ENCODE measurements around the gene LMBR1.
"Not testable (repeated sequence)": the region's sequence is repeated elsewhere in the genome, so short reads cannot be mapped to it uniquely, and the experiment has no call there.

The LMBR1 gene

GRCh38 chr7:156903232-156903909 lies 10.4 kb upstream of the LMBR1 start:
- no peak for DNase-seq (ENCODE audit: low read depth, low spot score)

- not testable (repeated sequence) for DNase-seq (ENCODE audit: low read depth, low spot score)
Measured at GRCh38 chr7:156900093-156900492, 7.1 kb upstream of the LMBR1 start.

DNA sequence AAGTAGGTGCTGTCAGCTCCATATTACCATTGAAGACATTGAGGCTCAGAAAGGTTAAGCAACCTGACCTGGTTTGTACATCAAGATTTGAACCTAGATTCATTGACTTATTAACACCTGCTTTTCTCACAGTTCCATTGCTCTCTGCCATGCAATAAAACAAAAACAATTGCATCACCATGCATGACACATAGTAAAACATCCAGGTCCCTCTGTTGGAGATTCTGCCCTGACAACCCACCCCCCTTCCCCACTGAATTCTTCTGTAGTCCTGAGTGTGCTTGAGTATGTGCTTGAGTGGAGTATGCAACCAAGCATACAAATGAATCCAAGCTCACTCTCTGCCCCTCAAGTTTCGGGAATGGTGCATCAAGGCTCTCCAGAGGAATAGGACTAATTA lies 6.0 kb upstream of the LMBR1 start:
- no peak for DNase-seq (ENCODE audit: low read depth, low spot score)

- no peak for DNase-seq (ENCODE audit: low read depth, low spot score)
Measured at GRCh38 chr7:156897673-156898072, 4.7 kb upstream of the LMBR1 start.

GRCh38 chr7:156896388-156897022 lies 3.5 kb upstream of the LMBR1 start:
- no peak for DNase-seq (ENCODE audit: low read depth, low spot score)

DNA sequence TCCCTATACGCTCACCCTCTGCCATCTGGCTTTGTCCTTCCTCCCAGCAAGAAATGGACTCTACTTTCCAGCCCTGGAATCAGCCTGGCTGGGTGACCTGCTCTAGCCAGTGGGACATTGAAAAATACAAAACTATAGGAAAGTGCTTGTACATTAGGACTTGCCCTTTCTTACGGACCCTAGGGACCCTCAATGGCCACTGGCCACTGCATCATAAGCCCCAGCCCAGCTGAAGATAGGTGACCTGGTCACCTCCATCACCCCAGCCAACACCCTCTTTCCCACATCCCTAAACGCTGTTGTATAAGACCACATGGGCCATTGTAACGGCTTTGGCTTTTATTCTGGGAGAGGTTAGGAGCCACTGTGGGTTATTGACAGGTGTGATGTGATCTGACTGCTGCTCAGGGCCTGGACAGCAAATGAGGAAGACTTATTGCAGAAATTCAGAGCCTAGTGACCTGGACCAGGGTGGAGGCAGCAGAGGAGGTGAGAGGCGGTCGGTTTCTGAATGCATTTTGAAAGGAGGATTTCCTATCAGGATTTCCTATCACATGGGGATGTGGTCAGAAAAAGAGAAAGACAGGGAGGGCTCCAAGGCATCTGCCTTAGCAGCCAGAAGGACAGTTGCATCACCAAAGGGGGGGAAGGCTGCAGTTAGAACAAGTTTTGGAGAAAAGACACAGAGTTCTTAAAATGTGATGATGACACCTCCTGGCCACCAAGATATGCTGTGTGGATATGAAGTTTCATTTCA lies 2.2 kb upstream of the LMBR1 start:
- DNase-seq (ENCODE audit: low read depth, low spot score): no peak

- DNase-seq (ENCODE audit: low read depth, low spot score): peak; percentile 26
Measured at GRCh38 chr7:156892081-156892800, 742 bp downstream of the LMBR1 start.

DNA sequence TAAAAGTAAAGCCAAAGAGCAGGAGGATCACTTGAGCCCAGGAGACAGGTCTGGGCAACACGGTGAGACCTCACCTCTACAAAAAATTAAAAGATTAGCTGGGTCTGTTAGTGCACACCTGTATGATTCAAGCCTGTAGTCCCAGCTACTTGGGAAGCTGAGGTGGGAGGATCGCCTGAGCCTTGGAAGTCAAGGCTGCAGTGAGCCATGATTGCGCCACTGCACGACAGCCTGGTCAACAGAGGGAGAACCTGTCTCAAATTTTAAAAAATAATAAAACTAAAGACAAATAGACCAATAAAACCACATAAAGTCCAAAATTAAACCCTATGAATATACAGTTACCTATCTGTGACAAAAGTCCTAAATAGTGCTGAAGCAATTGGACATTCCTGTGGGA lies 3.2 kb downstream of the LMBR1 start:
- no peak for DNase-seq (ENCODE audit: low read depth, low spot score)

- DNase-seq (ENCODE audit: low read depth, low spot score): no peak
Measured at GRCh38 chr7:156889089-156889488, 3.9 kb downstream of the LMBR1 start.

GRCh38 chr7:156886020-156886795 lies 6.8 kb downstream of the LMBR1 start:
- no peak for DNase-seq (ENCODE audit: low read depth, low spot score)

DNA sequence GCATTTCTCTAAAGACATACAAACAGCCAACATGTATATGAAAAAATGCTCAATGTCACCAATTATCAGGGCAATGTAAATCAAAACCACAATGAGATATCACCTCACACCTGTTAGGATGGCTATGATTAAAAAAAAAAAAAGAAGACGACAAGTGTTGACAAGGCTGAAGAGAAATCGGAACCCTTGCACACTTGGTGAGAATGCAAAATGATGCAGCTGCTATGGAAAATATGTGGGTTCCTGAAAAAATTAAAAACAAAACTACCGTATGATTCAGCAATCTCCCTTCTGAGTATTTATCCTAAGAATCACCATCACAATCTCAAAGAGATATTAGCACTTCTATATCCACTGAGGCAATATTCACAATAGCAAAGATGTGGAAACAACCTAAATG lies 11.3 kb downstream of the LMBR1 start:
- DNase-seq (ENCODE audit: low read depth, low spot score): no peak

DNA sequence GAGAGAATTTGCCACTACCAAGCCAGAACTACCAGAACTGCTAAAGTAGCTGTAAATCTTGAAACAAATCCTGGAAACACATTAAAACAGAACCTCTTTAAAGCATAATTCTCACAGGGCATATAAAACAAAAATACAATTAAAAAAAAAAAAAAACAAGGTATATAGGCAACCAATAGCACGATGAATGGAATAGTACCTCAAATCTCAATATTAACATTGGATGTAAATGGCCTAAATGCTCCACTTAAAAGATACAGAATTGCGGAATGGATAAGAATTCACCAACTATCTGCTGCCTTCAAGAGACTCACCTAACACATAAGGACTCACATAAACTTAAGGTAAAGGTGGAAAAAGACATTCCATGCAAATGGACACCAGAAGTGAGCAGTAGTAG lies 17.2 kb downstream of the LMBR1 start:
- DNase-seq (ENCODE audit: low read depth, low spot score): no peak

- not testable (repeated sequence) for DNase-seq (ENCODE audit: low read depth, low spot score)
Measured at GRCh38 chr7:156868363-156868762, 24.6 kb downstream of the LMBR1 start.

DNA sequence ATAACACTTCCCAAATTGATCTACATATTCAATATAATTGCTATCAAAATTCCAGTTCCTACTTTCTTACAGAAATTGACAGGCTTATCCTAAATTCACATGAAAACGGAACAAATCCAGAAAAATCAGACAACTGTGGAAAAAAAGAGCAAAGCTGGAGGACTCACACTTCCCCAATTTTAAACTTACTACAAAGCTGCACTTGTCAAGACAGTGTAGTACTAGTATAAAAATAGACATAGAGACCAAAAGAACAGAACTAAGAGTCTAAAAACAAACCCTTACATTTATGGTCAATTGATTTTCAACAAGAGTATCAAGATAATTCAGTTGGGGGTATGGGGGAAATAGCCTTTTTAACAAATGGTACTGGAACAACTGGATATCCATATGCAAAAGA lies 27.5 kb downstream of the LMBR1 start:
- no peak for DNase-seq (ENCODE audit: low read depth, low spot score)

DNA sequence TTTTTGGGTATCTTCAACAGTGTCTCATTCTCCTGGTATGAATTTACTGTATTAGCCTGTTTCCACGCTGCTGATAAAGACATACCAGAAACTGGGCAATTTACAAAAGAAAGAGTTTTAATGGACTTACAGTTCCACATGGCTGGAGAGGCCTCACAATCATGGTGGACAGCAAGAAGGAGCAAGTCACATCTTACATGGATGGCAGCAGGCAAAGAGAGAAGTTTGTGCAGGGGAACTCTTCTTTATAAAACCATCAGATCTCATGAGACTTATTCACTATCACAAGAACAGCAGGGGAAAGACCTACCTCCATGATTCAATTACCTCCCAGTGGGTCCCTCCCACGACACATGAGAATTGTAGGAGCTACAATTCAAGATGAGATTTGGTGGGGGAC lies 31.0 kb downstream of the LMBR1 start:
- DNase-seq (ENCODE audit: low read depth, low spot score): not testable (repeated sequence)

DNA sequence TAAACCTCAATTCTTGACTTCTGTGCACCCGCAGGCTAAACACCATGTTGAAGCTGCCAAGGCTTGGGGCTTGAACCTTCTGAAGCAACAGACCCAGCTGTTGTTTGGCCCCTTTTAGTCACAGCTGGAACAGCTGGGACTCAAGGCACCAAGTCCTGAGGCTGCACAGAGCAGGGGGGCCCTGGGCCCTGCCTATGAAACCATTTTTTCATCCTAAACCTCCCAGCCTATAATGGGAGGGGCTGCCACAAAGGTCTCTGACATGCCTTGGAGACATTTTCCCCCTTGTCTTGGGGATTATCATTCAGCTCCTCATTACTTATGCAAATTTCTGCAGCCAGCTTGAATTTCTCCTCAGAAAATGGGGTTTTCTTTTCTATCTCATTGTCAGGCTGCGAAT lies 31.8 kb downstream of the LMBR1 start:
- DNase-seq (ENCODE audit: low read depth, low spot score): no peak

- not testable (repeated sequence) for DNase-seq (ENCODE audit: low read depth, low spot score)
Measured at GRCh38 chr7:156860099-156860498, 32.9 kb downstream of the LMBR1 start.

DNA sequence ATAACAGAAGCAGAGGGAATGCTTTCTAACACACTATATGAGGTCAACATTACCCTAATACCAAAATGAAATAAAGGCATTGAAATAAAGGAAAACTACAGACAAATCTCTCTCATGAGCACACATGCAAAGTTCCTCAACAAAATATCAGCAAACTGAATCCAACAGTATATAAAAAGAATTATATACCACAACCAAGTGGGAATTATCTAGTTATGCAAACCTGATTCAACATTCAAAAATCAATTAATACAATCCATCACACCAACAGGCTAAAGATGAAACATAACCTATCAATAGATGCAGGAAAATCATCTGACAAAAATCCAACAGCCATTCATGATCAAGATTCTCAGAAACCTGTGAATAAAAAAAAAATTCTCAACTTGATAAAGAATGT lies 34.5 kb downstream of the LMBR1 start:
- DNase-seq (ENCODE audit: low read depth, low spot score): no peak

GRCh38 chr7:156857757-156858156 lies 35.2 kb downstream of the LMBR1 start:
- no peak for DNase-seq (ENCODE audit: low read depth, low spot score)

DNA sequence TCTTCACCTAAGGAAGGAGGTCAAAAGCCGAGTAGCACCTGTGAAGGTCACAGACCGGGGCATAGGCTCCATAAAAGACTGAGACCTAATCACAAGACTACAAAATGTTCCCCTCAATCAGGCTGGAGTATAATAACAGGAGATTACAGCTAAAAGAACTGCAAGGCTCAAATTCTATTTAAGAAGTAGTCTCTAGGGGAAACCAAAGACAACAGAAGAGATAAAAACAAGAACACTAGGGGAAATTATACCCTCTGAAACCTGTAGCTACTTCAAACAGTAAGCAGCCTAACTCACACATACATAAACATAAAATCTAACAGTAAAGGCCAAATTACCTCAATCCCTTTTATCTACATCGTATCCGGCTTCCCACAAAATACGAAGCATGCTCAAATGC lies 38.3 kb downstream of the LMBR1 start:
- DNase-seq (ENCODE audit: low read depth, low spot score): no peak

- DNase-seq (ENCODE audit: low read depth, low spot score): no peak
Measured at GRCh38 chr7:156848979-156849378, 44.0 kb downstream of the LMBR1 start.
